ENCODE results near the gene REXO5.

GRCh38 chr16:20879175-20880040 lies 73.1 kb downstream of the REXO5 start:
- TF ChIP-seq CTCF (IDR thresholded peaks at IDR 0.05) (no peak), TCF7 (CRISPR knock-in tag; IDR thresholded peaks at IDR 0.05; ENCODE audit: low read depth) (no peak), SP1 (CRISPR knock-in tag; conservative IDR thresholded peaks at IDR 0.05) (no peak), IRF1 (CRISPR knock-in tag; IDR thresholded peaks at IDR 0.05) (no peak)
